ENCODE results near the gene RNASET2.
"Not testable (repeated sequence)": the region's sequence is repeated elsewhere in the genome, so short reads cannot be mapped to it uniquely, and the experiment has no call there.

Gene RNASET2

DNA sequence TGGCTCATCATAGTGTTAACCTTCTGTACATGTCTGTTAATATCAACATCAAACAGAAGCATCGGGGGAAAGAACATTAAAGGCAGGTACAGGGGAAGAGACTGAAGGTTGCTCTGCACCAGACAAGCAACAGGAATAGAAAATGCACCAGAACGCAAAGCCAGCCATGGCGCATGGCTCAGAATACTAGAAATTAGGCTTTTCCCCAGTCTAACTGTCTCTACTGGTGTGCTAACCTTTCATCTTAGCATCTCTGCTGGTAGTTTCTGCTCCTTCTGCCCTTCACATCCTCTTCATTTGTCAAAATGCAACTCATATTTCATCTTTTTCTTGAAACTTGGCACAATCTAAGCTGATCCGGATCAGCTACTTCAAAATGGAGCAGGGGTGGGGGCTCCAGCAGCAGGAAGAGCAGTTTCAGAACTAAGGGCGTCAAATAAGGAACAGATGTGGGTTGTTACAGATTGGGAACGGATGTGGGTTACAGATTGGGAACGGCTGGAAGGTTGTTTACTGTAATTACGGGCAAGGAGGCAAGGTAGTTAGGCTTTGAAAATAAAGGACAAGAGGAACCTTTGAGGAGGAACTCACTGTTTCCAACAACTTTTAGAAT lies 13.1 kb upstream of the RNASET2 start:
- DNase-seq (ENCODE audit: low read depth) = no peak

GRCh38 chr6:166966268-166966667 lies 9.9 kb upstream of the RNASET2 start:
- DNase-seq (ENCODE audit: low read depth) = no peak

- DNase-seq (ENCODE audit: low read depth) = no peak
Measured at GRCh38 chr6:166960609-166960978, 4.2 kb upstream of the RNASET2 start.

- no peak for DNase-seq (ENCODE audit: low read depth)
Measured at GRCh38 chr6:166959911-166960608, 3.7 kb upstream of the RNASET2 start.

DNA sequence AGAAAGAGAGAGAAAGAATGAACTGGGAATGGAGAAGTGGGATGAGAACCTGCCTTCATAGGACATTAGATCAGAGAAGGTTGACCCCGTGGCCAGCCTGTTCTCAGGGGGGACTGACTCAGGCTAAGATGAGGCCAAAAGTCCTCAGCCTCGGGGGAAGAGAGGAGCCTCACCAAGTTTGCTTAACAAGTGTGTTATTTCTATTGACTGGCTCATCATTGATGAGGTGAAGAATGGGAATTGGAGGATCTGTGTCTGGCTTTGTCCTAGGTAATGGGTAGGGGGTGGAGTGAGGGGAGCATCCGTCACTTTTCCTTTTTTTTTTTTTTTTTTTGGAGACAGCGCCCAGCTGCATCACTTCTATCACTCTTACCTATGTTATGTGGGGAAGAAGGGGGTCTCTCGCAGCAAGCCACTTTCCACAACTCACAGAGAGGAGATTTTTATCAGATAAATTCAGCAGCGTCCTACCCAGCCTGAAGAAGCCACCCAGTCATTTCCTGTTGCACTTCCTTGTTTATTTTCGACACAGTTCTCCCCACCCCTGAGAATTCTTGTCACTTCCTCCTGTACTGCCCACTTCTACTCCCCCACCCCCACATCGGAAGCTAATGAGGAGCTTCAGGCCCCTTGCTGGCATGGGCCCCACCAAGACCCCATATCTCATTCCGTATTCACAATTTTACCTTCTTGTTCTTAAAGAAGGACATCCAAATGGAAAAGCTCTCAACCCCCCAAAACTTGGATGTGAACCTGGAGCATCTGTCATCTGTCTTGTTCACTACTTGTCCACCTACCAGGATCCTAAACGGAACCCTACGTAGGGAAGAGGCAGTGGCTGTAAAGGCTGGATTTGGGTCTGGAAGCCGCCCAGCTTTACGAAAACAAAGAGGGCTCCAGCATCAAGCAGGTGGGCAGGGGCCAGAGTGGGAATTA lies 2.8 kb upstream of the RNASET2 start:
- no peak for DNase-seq (ENCODE audit: low read depth)

DNA sequence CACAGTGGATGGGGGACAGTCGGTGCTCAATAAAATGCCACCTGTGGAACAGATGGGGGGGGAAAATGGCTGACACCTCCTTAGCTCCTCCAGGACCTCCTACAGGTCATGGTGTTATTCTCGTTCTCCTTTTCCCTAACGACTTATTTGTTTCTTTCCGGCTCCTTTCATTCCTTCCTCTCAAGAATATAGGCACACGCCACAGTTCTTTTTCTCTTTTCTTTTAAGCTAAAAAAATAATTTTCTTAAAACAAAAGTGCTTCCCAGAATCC lies 1.4 kb upstream of the RNASET2 start:
- DNase-seq (ENCODE audit: low read depth) = no peak

GRCh38 chr6:166957087-166957804 lies 896 bp upstream of the RNASET2 start:
- no peak for DNase-seq (ENCODE audit: low read depth)

DNA sequence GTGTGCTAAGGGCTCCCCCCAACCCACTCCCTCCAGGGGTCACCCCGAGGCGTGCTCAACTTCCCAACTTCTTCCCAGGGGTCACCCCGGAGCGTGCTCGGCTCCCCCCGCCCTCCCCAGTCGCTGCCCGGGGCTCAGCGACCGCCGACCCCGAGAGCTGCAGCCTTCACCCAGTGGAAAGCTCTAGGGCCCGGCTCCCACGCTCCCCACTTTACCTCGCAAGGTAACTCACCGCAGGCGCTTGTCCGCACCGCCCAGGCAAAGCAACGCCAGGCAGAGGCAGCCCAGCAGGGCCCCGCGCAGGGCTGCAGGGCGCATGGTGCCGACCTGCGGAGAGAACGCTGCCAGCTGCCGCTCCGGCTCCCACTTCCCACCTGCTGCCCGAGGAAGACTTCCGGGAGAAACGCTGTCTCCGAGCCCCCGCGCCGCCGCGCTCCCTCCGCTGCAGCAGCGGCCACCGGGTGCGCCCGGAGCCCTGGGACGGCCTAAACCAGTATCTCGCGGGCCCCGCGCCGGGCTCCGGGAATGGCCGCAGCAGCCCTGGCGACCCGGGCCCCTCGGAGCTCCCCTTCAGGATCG lies 396 bp downstream of the RNASET2 start:
- no peak for DNase-seq (ENCODE audit: low read depth)

DNA sequence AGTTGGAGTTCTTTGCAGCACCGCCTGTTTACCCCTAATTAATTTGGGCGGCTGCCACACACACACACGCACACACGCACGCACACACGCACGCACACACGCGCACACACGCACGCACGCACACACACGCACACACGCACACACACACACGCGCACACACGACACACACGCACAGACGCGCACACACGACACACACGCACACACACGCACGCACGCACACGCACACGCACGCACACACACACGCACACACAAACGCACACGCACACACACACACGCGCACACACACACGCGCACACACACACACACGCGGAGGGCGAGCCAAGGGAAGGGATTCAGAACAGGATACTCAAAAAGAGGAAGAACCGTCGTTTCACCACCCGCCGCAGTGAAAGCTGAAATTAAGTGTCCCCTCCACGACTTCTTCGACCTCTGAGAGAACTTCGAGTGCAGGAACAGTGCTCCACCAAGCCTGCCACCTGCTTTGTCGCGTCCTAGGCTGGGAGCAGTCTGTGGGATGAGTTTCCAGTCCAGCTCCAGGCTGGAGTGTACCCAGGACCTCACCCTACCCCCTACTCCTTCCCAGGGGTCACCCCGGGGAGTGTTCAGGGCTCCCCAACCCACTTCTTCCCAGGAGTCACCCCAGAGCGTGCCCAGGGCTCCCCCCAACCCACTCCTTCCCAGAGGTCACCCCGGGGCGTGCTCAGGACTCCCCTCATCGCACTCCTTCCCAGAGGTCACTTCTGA lies 1.1 kb downstream of the RNASET2 start:
- no peak for DNase-seq (ENCODE audit: low read depth)

DNA sequence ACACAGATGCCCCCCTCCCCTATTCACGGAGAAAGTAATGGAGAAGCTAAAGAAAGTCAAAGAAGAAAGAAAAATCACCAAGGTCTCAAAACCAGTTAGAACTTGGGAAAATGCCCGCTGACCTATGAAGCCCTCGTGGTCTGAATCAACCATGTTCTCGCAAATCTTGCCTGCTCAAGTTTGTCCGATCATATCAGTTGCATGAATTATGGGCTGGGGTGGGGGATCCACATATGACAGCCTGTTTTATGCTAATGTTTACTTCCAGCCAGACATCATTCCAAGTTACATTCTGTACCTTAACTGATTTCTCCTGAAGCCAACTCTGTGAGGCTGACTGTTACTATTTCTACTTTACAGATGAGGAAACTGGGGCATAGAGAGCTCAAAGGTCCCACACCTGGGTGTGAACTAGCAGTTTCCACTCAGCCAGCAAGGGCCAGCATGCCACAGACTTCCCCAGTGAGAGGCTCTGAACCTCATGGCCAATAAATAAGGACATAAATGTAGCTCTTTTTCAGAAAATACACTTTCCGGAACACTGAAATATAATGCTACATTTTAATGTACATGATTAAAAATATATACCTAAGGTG lies 2.1 kb downstream of the RNASET2 start:
- DNase-seq (ENCODE audit: low read depth) = no peak

- no peak for DNase-seq (ENCODE audit: low read depth)
Measured at GRCh38 chr6:166952567-166953486, 3.5 kb downstream of the RNASET2 start.

GRCh38 chr6:166952121-166952520 lies 4.2 kb downstream of the RNASET2 start:
- no peak for DNase-seq (ENCODE audit: low read depth)

DNA sequence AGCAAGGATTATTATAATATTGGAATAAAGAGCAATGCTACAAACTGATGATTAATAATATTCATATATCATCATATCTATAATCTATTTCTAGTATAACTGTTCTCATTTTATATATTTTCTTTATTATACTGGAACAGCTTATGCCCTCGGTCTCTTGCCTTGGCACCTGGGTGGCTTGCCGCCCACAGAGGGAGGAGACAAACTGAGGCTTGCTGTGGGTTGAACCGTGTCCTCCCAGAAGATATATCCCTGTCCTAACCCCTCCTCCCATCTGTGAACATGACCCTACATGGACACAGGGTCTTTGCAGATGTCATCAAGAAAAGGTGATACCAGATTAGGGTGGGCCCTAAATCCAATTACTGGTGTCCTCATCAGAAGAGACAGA lies 4.7 kb downstream of the RNASET2 start:
- DNase-seq (ENCODE audit: low read depth) = no peak

DNA sequence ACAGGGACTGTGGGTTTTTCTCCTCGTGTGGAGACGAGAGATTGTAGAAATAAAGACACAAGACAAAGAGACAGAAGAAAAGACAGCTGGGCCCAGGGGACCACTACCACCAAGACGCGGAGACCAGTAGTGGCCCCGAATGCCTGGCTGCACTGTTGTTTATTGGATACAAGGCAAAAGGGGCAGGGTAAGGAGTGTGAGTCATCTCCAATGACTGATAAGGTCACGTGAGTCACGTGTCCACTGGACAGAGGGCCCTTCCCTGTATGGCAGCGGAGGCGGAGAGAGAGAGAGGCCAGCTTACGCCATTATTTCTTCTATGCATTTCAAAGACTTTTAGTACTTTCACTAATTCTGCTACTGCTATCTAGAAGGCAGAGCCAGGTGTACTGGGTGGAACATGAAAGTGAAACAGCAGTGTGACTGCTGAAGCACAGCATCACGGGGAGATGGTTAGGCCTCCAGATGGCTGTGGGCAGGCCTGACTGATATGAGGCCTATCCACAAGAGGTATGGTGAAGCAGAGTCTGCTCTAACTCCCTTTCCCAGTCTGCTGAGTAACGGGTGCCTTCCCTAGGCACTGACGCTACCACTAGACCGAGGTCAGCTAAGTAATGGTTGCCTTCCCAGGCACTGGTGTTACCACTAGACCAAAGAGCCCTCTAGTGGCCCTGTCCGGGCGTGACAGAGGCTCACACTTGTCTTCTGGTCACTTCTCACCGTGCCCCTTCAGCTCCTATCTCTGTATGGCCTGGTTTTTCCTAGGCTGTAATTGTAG lies 5.3 kb downstream of the RNASET2 start:
- DNase-seq (ENCODE audit: low read depth) = not testable (repeated sequence)

- no peak for DNase-seq (ENCODE audit: low read depth)
Measured at GRCh38 chr6:166950443-166950821, 5.9 kb downstream of the RNASET2 start.

GRCh38 chr6:166949528-166950442 lies 6.6 kb downstream of the RNASET2 start:
- DNase-seq (ENCODE audit: low read depth) = no peak

GRCh38 chr6:166948724-166949123 lies 7.6 kb downstream of the RNASET2 start:
- not testable (repeated sequence) for DNase-seq (ENCODE audit: low read depth)

DNA sequence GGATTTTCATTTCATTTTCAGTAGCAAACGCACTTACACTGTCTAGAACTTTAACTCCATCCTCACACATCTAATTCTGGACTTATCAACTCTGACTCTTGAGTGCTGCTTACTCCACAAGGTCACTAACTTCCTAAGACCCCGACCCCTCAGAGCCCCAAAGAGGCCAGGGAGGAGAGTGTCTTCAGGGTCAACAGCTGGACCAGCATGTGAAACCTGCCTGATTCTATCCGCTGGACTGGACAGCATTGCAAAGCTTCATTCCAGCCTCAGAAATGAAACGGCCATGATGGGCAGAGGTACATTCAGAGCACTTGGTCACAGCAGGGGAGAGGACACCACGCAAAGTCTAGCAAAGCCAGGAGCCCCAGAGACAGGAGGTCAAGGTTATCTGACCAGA lies 9.1 kb downstream of the RNASET2 start:
- DNase-seq (ENCODE audit: low read depth) = no peak
